GM19397 (cell line): Measurements from ENCODE around the gene PDE4D.

Source experiments
- ATAC-seq: cut with Tn5 transposase; IDR thresholded peaks from one replicate; pipeline ENCODE4 v1.9.1; 2021; ENCODE audit warnings: mild to moderate bottlenecking, moderate library complexity; ENCODE audit not compliant: unreplicated experiment

PDE4D gene

GRCh38 chr5:59198365-59198764, 695.2 kb downstream of the PDE4D start:
- no peak for ATAC-seq

GRCh38 chr5:59197911-59198310, 695.6 kb downstream of the PDE4D start:
- ATAC-seq = no peak

DNA sequence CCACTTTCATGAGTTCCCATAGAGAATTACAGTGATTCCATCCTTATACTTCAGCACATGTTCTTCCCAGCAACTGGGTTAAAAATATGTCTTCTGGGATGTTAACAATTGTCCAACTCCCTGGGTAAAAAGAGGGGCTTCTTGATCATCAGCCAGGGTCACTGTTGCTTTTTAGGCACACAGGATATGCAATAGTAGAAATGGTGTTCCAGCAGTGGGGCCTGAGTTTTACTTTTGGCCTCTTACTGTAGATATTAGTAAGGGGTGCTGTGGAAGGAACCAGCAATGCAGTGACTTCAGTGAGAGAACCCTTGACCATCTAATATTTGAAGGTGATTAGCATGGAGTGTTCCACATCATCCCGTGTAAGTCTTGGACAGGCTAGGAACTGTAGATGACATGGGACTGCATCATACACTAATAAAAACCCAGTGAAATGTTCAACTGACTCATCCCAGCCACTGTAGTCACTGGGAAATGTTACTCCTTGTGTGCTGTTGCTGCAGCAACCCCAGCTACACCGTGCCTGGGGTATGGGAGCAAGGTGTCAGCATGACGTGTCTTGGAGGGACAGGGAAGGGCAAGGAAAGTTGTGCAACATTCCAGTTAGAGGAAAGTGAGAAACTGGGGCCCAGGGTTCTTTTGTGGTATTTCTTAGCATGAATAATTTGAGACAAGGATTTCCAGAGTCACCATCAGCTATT, 699.8 kb downstream of the PDE4D start:
- no peak for ATAC-seq

GRCh38 chr5:59190746-59191145, 702.8 kb downstream of the PDE4D start:
- no peak for ATAC-seq

GRCh38 chr5:59189472-59190244, 703.9 kb downstream of the PDE4D start:
- no peak for ATAC-seq

DNA sequence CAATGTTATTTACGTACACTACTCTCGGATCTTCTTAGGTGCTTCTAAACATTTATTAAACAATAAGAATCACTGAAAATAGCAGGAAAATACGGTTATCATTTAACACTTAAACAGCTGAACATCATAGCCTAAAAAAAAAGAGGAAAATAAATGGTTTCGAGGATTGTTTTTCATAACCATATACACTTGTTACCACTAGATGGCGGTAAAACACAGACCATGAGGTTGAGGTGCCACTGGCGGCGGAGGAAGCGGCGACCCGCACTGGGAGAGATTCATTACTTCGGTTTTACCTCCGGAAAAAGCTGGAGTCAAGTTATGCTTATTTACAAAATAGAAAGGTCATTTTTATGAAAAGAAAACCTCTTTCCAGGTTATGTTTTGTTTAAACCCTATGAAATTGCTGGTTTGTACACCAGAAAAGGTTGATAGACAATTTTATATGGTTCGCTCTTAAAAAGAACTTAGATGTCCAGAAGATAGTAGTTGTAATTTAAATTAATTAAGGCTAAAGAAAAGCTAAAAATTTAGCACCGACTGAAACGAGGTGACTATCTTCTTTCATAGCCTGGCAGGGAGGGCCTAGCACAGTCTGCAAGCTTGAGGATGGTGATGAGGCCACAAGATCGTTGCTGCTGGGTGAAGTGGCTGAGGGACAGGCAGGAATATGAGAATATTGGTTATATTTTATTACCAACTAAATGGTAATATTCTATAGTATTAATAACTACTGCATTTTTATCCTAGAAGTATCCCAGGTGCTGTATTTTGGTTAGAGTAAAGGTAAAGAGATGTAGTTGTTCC, 704.9 kb downstream of the PDE4D start:
- peak; percentile 72 for ATAC-seq

DNA sequence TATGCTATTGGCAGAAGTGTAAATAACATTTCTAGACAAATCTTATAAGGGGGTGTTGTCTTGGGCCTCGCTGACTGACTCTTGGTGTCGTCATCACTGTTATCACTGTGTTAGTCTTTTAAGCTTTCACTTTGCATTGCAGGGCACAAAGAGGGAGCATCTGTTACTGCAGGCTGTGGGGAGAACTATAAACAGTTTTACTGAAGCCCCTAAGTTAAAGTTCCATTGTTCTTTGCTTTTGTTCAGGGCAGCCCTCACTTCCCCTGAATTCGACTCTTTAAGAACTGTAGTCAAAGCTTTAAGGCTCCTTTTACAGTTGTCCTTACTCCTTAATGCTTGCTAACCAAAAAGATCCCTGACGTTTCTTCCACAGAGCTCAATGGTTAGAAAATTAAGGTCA, 705.7 kb downstream of the PDE4D start:
- no peak for ATAC-seq

- ATAC-seq = no peak
These were observed 706.9 kb downstream of the PDE4D start for GRCh38 chr5:59186623-59187022.

- ATAC-seq = no peak
These were observed 707.7 kb downstream of the PDE4D start for GRCh38 chr5:59185757-59186385.

GRCh38 chr5:59184769-59185168, 708.8 kb downstream of the PDE4D start:
- ATAC-seq = no peak

DNA sequence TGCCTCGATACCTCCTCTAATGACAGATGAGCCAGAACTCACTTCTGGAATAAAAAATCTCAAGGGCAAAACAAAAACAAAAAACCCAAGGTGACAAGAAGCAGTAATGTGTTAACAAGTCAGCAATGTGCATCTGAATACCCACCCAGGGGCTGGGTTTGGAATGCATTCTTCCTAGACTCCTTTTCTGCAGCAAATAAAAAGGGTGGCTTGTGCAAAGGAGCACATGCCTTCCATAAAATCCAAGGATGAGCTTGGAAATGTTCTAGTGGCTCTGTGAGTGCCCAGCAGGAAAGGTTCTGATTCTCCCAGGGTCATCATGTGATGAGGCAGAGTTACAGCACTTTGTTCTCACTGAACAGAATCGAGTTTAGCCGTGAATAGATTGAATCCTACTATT, 710.8 kb downstream of the PDE4D start:
- no peak for ATAC-seq

DNA sequence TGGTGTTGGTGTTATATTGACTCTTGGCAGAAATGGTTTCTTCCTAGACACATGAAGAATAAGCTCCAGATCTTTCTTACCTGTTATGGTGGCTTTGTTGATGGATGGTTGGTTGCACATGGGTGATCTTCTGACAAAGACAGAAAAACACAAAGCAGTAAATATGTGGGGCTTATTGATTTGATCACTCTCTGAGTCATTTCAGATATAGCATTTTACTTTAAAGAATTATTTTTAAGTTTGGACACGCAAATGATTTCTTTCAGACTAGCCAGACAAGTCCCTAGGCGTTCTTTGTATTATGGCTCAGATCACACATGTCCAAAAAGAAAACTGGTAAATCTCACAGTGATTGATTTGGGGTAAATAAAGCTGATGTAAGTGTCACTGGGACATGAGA, 713.0 kb downstream of the PDE4D start:
- peak; percentile 56 for ATAC-seq

DNA sequence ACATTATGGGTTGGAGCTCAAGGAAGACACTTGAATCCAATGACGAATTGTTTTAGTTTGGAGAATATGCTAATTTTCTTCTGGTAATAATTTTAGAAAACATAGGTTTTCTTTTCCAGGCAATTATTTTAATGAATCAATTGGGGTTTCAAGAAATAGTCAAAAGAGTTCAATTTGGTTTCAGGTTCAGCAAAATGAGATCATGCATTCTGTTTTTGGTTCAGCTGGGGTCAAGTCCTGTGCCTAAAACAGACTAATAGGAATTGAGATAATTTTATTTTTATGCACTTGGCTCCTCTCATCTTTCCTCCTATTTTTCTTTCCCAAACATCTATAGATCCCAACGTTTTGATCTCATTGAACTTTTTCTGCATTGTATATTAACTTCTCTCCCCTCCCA, 713.8 kb downstream of the PDE4D start:
- ATAC-seq = no peak

GRCh38 chr5:59178482-59178881, 715.0 kb downstream of the PDE4D start:
- ATAC-seq = peak; percentile 27

DNA sequence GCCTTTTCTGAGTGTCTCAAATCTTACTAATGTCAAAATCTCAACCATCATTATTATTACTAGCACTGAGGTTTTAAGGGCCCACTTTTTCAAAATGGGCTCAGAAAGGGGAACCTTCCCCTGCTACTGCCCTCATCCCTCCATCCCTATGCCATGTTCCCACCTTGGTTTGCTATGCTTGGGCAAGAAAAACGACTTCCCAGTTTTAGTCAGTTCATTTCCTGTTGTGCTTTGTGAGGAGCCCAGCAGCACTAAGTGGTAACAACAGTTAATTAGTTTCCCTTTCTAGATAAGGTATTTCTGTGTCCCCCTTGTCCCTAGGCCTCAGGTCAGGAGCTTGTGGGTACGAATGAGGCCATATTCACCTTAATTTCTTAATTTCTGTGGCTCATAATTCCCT, 715.5 kb downstream of the PDE4D start:
- ATAC-seq = peak; percentile 34

DNA sequence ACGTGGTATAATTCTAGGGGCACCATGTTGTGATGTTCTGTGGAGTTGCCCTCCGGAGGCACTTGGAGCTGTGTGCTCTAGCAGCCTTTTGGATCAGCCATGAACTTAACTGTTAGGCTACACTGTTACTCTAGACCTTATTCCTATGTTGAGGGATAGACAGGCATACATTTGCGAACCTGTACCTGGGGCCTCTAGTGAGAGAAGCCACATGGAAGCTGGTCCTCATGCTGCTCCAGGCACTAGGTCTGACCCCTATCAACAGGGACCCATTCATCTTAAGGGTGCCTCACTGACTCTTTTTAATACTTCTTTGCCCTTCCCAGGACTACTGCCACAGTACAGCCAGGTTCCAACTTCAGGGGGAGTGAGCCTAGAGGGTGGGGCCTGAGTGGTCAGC, 715.9 kb downstream of the PDE4D start:
- ATAC-seq = no peak

DNA sequence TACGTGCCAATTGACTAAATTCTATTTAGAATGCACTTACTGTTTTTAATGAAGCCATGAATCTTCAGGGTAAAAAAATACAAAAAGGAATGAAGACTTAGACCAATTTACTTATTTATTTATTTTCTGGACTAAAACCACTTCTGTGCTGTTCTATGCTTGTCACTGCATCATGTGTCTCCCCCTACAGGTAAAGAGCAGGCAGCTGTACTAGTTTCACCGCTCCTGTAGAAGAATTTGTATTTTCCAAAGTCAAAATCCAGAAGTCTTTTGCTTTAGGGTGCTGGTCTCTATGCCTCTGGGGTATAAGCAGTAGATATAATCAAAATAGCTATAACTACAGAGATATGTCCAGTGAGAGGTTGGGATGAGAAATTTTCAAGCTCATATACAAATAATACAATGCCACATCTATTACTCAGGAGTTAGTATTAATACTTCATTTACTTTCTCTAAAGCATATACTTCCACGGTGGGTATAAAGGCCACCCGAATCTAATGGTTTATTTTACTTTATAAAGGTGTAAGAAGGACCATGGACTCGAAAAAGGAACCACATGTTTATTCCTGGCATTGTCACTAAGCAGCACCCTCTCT, 719.2 kb downstream of the PDE4D start:
- peak; percentile 43 for ATAC-seq

- ATAC-seq = no peak
These were observed 719.9 kb downstream of the PDE4D start for GRCh38 chr5:59173578-59173977.

DNA sequence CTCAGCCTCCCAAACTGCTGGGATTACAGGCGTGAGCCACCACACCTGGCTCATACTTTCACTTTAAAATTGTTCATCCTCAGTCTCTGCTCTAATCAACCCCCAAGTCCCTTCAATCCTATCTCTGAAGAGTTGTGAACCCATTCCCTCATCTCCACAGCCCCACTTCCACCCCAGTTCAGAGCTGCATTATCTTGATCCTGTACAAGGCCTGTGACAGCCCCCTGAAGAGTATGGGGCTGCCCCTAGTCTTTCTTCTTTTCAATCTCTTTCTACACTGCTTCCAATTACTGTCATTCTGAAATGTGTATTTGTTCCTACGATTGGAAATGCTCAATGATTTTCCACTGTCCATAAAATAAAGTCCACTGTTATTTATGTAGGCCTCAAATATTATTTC, 722.4 kb downstream of the PDE4D start:
- ATAC-seq = no peak

- ATAC-seq = no peak
These were observed 723.8 kb downstream of the PDE4D start for GRCh38 chr5:59169768-59170150.
